HEK293 (cell line): ENCODE results near the gene CBX5.

Experiments
- CTCF ChIA-PET: fragments of 350-600 bp; formaldehyde crosslinking; extraction: SDS; loops from one replicate; lab custom pipeline; 2021; ENCODE audit warnings: antibody characterized with exemption; lab: Yijun Ruan, JAX
- POLR2A ChIA-PET: fragments of 300-600 bp; formaldehyde crosslinking; extraction: SDS; loops from one replicate; lab custom pipeline; 2020; ENCODE audit warnings: antibody characterized with exemption, inconsistent platforms; lab: Yijun Ruan, JAX
- H3K27ac ChIP-seq: fragments of 200-500 bp; sonication (Bioruptor generic); 2 replicates; pipeline ENCODE4 v1.5.1; 2014; ENCODE audit warnings: low read depth, low read length, control low read depth, inconsistent platforms; ENCODE audit errors: extremely low read depth
- H3K36me3 ChIP-seq, 2 experiments: fragments of 200-500 bp in 1 of 2; sonication (Bioruptor generic) in 1 of 2; 1 replicate in 1 of 2; 2 replicates in 1 of 2; pipeline ENCODE4 v1.5.1; 2014 to 2017; ENCODE audit warnings: inconsistent platforms in 2 of 2, low read length in 2 of 2; ENCODE audit not compliant: control insufficient read depth in 2 of 2, insufficient read depth in 1 of 2
- H3K4me1 ChIP-seq: fragments of 200-500 bp; sonication (Bioruptor generic); 2 replicates; pipeline ENCODE4 v1.5.1; 2014; ENCODE audit warnings: mild to moderate bottlenecking, low read length, inconsistent platforms; ENCODE audit not compliant: control insufficient read depth, insufficient read depth
- H3K4me3 ChIP-seq: 2 replicates; pipeline ENCODE4 v1.5.1; 2011; ENCODE audit warnings: low read depth, mild to moderate bottlenecking, control low read depth, low read length, moderate library complexity
- H3K9me3 ChIP-seq: fragments of 200-500 bp; sonication (Bioruptor generic); 2 replicates; pipeline ENCODE4 v1.5.1; 2014; ENCODE audit warnings: low read depth, low read length, inconsistent platforms; ENCODE audit not compliant: control insufficient read depth, insufficient read depth
- BCL11A ChIP-seq: fragments of 450-650 bp; formaldehyde crosslinking; IDR thresholded peaks from 2 replicates; pipeline ENCODE4 v1.5.1; 2016; ENCODE audit warnings: low read depth, missing biosample characterization, missing genetic modification characterization
- BCL11B ChIP-seq: fragments of 450-650 bp; formaldehyde crosslinking; IDR thresholded peaks from 2 replicates; pipeline ENCODE4 v1.5.1; 2016; ENCODE audit warnings: low read depth, missing biosample characterization, missing genetic modification characterization
- EGR2 ChIP-seq: fragments of 450-650 bp; formaldehyde crosslinking; IDR thresholded peaks from 2 replicates; pipeline ENCODE4 v1.5.1; 2016; ENCODE audit warnings: low read depth, missing biosample characterization, missing genetic modification characterization
- HOXC10 ChIP-seq: sonication (generic); formaldehyde crosslinking; IDR thresholded peaks from 2 replicates; pipeline ENCODE4 v1.8.1; 2023; ENCODE audit warnings: mild to moderate bottlenecking, missing genetic modification reagents
- HOXD13 ChIP-seq: sonication (generic); formaldehyde crosslinking; IDR thresholded peaks from 2 replicates; pipeline ENCODE4 v1.8.0; 2022; ENCODE audit warnings: missing genetic modification reagents, borderline replicate concordance
- IKZF3 ChIP-seq: fragments of 450-650 bp; IDR thresholded peaks from 2 replicates; pipeline ENCODE4 v1.5.0; 2018; ENCODE audit warnings: missing biosample characterization, mild to moderate bottlenecking, missing genetic modification characterization, moderate library complexity
- SCRT1 ChIP-seq: fragments of 450-650 bp; formaldehyde crosslinking; IDR thresholded peaks from 2 replicates; pipeline ENCODE4 v1.5.1; 2016; ENCODE audit warnings: missing biosample characterization, missing genetic modification characterization, borderline replicate concordance
- TSHZ1 ChIP-seq: fragments of 450-650 bp; formaldehyde crosslinking; IDR thresholded peaks from 2 replicates; pipeline ENCODE4 v1.5.1; 2016; ENCODE audit warnings: missing biosample characterization, missing genetic modification characterization, borderline replicate concordance
- ZBTB1 ChIP-seq: fragments of 450-650 bp; formaldehyde crosslinking; IDR thresholded peaks from 2 replicates; pipeline ENCODE4 v1.5.1; 2016; ENCODE audit warnings: missing biosample characterization, missing genetic modification characterization
- ZBTB21 ChIP-seq: fragments of 450-650 bp; formaldehyde crosslinking; IDR thresholded peaks from 2 replicates; pipeline ENCODE4 v1.5.1; 2017; ENCODE audit warnings: missing biosample characterization, missing genetic modification characterization
- ZNF10 ChIP-seq: fragments of 450-650 bp; formaldehyde crosslinking; IDR thresholded peaks from 2 replicates; pipeline ENCODE4 v1.5.1; 2017; ENCODE audit warnings: missing biosample characterization, missing genetic modification characterization
- ZNF132 ChIP-seq: fragments of 450-650 bp; formaldehyde crosslinking; IDR thresholded peaks from 2 replicates; pipeline ENCODE4 v1.5.1; 2017; ENCODE audit warnings: missing biosample characterization, missing genetic modification characterization, borderline replicate concordance
- ZNF157 ChIP-seq: fragments of 450-650 bp; formaldehyde crosslinking; IDR thresholded peaks from 2 replicates; pipeline ENCODE4 v1.5.1; 2016; ENCODE audit warnings: missing biosample characterization, missing genetic modification characterization
- ZNF16 ChIP-seq: fragments of 450-650 bp; formaldehyde crosslinking; IDR thresholded peaks from 2 replicates; pipeline ENCODE4 v1.5.1; 2016; ENCODE audit warnings: low read depth, missing biosample characterization, missing genetic modification characterization
- ZNF214 ChIP-seq: fragments of 450-650 bp; formaldehyde crosslinking; IDR thresholded peaks from 2 replicates; pipeline ENCODE4 v1.5.1; 2017; ENCODE audit warnings: missing biosample characterization, mild to moderate bottlenecking, missing genetic modification characterization, borderline replicate concordance
- ZNF302 ChIP-seq: fragments of 450-650 bp; formaldehyde crosslinking; IDR thresholded peaks from 2 replicates; pipeline ENCODE4 v1.5.1; 2016; ENCODE audit warnings: missing biosample characterization, missing genetic modification characterization, low read depth
- ZNF324 ChIP-seq: fragments of 450-650 bp; formaldehyde crosslinking; IDR thresholded peaks from 2 replicates; pipeline ENCODE4 v1.5.1; 2016; ENCODE audit warnings: missing biosample characterization, missing genetic modification characterization
- ZNF548 ChIP-seq: fragments of 450-650 bp; formaldehyde crosslinking; IDR thresholded peaks from 2 replicates; pipeline ENCODE4 v1.5.1; 2016; ENCODE audit warnings: missing biosample characterization, missing genetic modification characterization
- ZNF549 ChIP-seq: fragments of 450-650 bp; IDR thresholded peaks from 2 replicates; pipeline ENCODE4 v1.5.1; 2018; ENCODE audit warnings: missing biosample characterization, missing genetic modification characterization, mild to moderate bottlenecking, inconsistent platforms, moderate library complexity
- ZNF610 ChIP-seq: fragments of 450-650 bp; formaldehyde crosslinking; IDR thresholded peaks from 2 replicates; pipeline ENCODE4 v1.5.1; 2016; ENCODE audit warnings: missing biosample characterization, missing genetic modification characterization, borderline replicate concordance
- ZNF777 ChIP-seq: fragments of 450-650 bp; formaldehyde crosslinking; IDR thresholded peaks from 2 replicates; pipeline ENCODE4 v1.5.1; 2017; ENCODE audit warnings: missing biosample characterization, missing genetic modification characterization, borderline replicate concordance
- ZSCAN23 ChIP-seq: fragments of 450-650 bp; formaldehyde crosslinking; IDR thresholded peaks from 2 replicates; pipeline ENCODE4 v1.5.1; 2016; ENCODE audit warnings: missing biosample characterization, missing genetic modification characterization
- TF ChIP-seq, protein P1 (sequence below): fragments of 450-650 bp; formaldehyde crosslinking; IDR thresholded peaks from 2 replicates; pipeline ENCODE4 v1.5.1; 2016; ENCODE audit warnings: missing biosample characterization, missing genetic modification characterization
- TF ChIP-seq, protein P2 (sequence below): fragments of 450-650 bp; formaldehyde crosslinking; IDR thresholded peaks from 2 replicates; pipeline ENCODE4 v1.5.1; 2017; ENCODE audit warnings: missing biosample characterization, missing genetic modification characterization
- TF ChIP-seq, protein P3 (sequence below): fragments of 450-650 bp; formaldehyde crosslinking; IDR thresholded peaks from 2 replicates; pipeline ENCODE4 v1.5.1; 2016; ENCODE audit warnings: missing biosample characterization, missing genetic modification characterization

The CBX5 gene

GRCh38 chr12:54266852-54267251 lies 13.1 kb downstream of the CBX5 start:
- ChIA-PET CTCF (interaction anchor here (0.7 kb wide), 1 partner anchor 394 kb away, joined by 4 read pairs; no protein-coding TSS in a partner anchor), POLR2A (interaction anchor here (1.2 kb wide), 1 partner anchor 13 kb away, joined by 3 read pairs; the partner anchor contains the start of genes CBX5 and HNRNPA1)
- H3K4me3 ChIP-seq = no peak overlapping the region
- no peaks in the 10 kb centered on the region for H3K9me3 ChIP-seq
- no peaks in the 10 kb centered on the region; a peak in 1 of 3 replicates for H3K36me3 ChIP-seq
- H3K4me1 ChIP-seq = peaks cover 18% of the 10 kb centered on the region
- peak; percentile 38; the same call in 1 of the 2 replicates for TF ChIP-seq IKZF3 (tag by site-specific recombination)
- TF ChIP-seq, protein P1, sequence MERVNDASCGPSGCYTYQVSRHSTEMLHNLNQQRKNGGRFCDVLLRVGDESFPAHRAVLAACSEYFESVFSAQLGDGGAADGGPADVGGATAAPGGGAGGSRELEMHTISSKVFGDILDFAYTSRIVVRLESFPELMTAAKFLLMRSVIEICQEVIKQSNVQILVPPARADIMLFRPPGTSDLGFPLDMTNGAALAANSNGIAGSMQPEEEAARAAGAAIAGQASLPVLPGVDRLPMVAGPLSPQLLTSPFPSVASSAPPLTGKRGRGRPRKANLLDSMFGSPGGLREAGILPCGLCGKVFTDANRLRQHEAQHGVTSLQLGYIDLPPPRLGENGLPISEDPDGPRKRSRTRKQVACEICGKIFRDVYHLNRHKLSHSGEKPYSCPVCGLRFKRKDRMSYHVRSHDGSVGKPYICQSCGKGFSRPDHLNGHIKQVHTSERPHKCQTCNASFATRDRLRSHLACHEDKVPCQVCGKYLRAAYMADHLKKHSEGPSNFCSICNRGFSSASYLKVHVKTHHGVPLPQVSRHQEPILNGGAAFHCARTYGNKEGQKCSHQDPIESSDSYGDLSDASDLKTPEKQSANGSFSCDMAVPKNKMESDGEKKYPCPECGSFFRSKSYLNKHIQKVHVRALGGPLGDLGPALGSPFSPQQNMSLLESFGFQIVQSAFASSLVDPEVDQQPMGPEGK = no peak
- TF ChIP-seq, protein P2, sequence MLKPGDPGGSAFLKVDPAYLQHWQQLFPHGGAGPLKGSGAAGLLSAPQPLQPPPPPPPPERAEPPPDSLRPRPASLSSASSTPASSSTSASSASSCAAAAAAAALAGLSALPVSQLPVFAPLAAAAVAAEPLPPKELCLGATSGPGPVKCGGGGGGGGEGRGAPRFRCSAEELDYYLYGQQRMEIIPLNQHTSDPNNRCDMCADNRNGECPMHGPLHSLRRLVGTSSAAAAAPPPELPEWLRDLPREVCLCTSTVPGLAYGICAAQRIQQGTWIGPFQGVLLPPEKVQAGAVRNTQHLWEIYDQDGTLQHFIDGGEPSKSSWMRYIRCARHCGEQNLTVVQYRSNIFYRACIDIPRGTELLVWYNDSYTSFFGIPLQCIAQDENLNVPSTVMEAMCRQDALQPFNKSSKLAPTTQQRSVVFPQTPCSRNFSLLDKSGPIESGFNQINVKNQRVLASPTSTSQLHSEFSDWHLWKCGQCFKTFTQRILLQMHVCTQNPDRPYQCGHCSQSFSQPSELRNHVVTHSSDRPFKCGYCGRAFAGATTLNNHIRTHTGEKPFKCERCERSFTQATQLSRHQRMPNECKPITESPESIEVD (tag by site-specific recombination) = peak; percentile 51; the same call in 1 of the 2 replicates
- no peak for TF ChIP-seq ZNF157 (tag by site-specific recombination)
- no peak overlapping the region for H3K27ac ChIP-seq

- H3K36me3 ChIP-seq = no peaks in the 10 kb centered on the region; a peak in 1 of 3 replicates
- POLR2A ChIA-PET = interaction anchor here (0.7 to 1.4 kb wide), 3 partner anchors 8 to 15 kb away, joined by 3 to 12 read pairs (median 3); partner anchors contain the start of genes CBX5 and HNRNPA1
- CTCF ChIA-PET = interaction anchor here (0.7 to 2.1 kb wide), 10 partner anchors 9 to 114 kb away, joined by 3 to 16 read pairs (median 4); partner anchors contain the start of gene COPZ1
- TF ChIP-seq ZNF302 (no peak), ZNF214 (tag by site-specific recombination) (no peak), ZNF16 (tag by site-specific recombination) (no peak), BCL11B (tag by site-specific recombination) (peak; percentile 84), ZSCAN23 (tag by site-specific recombination) (no peak), ZBTB1 (no peak), ZNF324 (tag by site-specific recombination) (no peak), EGR2 (tag by site-specific recombination) (no peak), ZNF610 (no peak), ZNF548 (tag by site-specific recombination) (no peak), ZBTB21 (tag by site-specific recombination) (no peak), HOXC10 (CRISPR knock-in tag) (no peak), HOXD13 (no peak), TSHZ1 (peak; percentile 63; the same call in 1 of the 2 replicates), ZNF10 (tag by site-specific recombination) (no peak), ZNF549 (tag by site-specific recombination) (no peak), SCRT1 (tag by site-specific recombination) (peak; percentile 68; the same call in 1 of the 2 replicates), ZNF132 (tag by site-specific recombination) (no peak), BCL11A (tag by site-specific recombination) (peak; percentile 77; the same call in 1 of the 2 replicates), ZNF777 (tag by site-specific recombination) (no peak)
- TF ChIP-seq, protein P3, sequence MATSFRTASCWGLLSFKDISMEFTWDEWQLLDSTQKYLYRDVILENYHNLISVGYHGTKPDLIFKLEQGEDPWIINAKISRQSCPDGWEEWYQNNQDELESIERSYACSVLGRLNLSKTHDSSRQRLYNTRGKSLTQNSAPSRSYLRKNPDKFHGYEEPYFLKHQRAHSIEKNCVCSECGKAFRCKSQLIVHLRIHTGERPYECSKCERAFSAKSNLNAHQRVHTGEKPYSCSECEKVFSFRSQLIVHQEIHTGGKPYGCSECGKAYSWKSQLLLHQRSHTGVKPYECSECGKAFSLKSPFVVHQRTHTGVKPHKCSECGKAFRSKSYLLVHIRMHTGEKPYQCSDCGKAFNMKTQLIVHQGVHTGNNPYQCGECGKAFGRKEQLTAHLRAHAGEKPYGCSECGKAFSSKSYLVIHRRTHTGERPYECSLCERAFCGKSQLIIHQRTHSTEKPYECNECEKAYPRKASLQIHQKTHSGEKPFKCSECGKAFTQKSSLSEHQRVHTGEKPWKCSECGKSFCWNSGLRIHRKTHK (tag by site-specific recombination) = no peak
Observed at GRCh38 chr12:54265364-54265812, 14.5 kb downstream of the CBX5 start.

More at GRCh38 chr12:54265364-54265812, 14.5 kb downstream of the CBX5 start:
- no peak overlapping the region for H3K4me3 ChIP-seq
- H3K27ac ChIP-seq = no peak overlapping the region
- H3K4me1 ChIP-seq = peaks cover 25% of the 10 kb centered on the region
- no peaks in the 10 kb centered on the region for H3K9me3 ChIP-seq
